HG02884 (cell line): Measurements from ENCODE around the gene GNG7.

Experiments used
- ATAC-seq: cut with Tn5 transposase; IDR thresholded peaks from one replicate; pipeline ENCODE4 v1.9.1; 2021; ENCODE audit warnings: mild to moderate bottlenecking, moderate library complexity; ENCODE audit not compliant: unreplicated experiment

Gene GNG7

GRCh38 chr19:2702170-2703076 lies at the start of gene GNG7:
Gene GNG7, minus strand, starts transcription at chr19:2702694. Its CDS starts 182,006 bp downstream, at chr19:2520688.
- ATAC-seq = peak; percentile 54

DNA sequence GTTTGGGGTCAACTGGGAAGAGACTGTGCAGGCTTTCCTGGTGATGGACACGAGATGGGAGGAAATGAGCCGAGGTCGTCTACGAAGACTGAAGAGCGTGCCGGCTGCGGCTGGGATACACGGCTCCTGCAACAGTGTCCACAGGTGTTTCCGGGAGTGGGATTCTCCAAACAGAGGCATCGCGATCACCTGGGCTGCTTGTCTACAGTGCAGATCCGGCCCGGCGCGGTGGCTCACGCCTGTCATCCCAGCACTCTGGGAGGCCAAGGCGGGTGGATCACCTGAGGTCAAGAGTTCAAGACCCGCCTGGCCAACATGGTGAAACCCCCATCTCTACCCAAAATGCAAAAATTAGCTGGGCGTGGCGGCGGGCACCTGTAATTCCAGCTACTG lies 48.9 kb upstream of the GNG7 start:
- ATAC-seq = no peak

- no peak for ATAC-seq
These were observed 48.4 kb upstream of the GNG7 start for GRCh38 chr19:2750808-2751437.

GRCh38 chr19:2747349-2747748 lies 44.9 kb upstream of the GNG7 start:
- ATAC-seq = no peak

DNA sequence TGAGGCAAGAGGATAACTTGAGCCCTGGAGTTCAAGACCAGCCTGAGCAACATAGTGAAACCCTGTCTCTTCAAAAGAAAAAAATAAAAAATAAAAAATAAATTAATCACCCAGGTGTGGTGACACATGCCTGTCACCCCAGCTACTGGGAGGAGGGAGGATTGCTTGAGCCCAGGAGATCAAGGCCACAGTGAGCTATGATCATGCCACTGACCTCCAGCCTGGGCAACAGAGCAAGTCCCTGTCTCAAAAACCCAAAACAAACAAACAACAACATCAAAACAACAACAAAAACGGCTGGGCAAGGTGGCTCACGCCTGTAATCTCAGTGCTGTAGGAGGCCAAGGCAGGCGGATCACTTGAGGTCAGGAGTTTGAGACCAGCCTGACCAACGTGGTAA lies 41.6 kb upstream of the GNG7 start:
- ATAC-seq = no peak

- no peak for ATAC-seq
These were observed 40.6 kb upstream of the GNG7 start for GRCh38 chr19:2743099-2743498.

DNA sequence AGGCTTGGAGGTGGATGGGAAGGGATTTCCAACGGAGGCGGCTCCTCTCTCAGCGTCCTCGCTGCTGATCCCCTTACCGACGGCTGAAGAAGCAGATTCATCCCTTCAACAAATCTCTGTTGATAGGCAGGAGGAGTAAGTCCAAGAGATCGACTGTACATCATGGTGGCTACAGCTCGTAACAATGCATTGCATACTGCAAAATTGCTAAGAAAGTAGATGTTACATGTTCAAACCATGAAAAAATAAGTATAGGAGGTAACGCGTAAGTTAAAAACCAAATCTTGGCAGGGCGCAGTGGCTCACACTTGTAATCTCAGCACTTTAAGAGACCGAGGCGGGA lies 37.8 kb upstream of the GNG7 start:
- ATAC-seq = no peak

GRCh38 chr19:2739602-2740313 lies 37.3 kb upstream of the GNG7 start, which contains the start of gene SLC39A3:
Gene SLC39A3, minus strand, starts transcription at chr19:2740017. Its CDS starts 2,760 bp downstream, at chr19:2737257.
- peak; percentile 81 for ATAC-seq

DNA sequence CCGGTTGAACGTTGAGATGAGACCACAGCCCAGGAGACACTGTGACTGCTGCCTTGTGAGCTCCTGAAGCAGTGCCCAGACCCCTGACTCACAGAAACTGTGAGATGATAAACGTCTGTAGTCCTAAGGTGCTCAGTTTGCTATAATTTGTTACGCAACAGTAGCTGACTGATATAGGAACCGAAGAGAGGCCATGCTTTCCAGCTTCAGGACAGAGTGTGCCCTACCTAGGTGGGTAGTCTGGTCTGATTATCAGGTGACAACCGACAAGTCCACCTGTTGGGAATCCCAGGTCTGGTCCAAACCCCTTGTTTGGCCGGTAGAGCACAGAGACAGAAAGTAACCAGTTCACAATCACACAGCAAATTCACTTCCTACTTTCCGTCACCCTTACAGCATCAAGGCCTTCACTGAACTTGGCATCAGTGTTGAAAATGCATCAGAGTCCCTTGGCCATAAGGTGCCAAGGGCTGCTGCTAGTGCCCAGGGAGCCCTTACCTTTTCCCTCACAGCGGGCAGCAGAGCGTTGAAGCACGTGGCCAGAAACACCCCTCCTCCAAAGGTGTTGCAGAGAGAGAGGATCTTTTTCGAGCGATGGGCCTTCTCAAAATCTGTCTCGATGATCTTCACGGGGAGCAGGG lies 34.2 kb upstream of the GNG7 start:
- ATAC-seq = no peak

DNA sequence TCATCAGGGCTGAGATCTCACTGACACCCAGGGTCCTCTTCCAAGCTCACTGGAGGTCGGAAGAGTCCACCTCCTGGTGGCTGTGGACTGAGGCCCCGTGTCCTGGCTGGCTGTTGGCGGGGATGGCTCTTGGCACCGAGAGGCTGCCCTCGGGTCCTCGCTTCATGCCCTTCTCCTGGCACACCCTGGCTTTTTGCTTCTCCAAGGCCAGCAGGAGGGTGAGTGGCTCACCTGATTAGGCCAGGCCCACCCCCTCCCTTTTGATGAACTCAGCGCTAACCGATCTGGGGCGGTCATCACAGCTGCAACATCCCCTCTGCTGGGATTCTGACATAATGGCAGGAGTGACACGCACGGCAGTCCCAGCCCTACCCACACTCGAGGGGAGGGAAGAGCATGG lies 32.9 kb upstream of the GNG7 start:
- ATAC-seq = no peak

- ATAC-seq = no peak
These were observed 32.2 kb upstream of the GNG7 start for GRCh38 chr19:2734589-2735288.

DNA sequence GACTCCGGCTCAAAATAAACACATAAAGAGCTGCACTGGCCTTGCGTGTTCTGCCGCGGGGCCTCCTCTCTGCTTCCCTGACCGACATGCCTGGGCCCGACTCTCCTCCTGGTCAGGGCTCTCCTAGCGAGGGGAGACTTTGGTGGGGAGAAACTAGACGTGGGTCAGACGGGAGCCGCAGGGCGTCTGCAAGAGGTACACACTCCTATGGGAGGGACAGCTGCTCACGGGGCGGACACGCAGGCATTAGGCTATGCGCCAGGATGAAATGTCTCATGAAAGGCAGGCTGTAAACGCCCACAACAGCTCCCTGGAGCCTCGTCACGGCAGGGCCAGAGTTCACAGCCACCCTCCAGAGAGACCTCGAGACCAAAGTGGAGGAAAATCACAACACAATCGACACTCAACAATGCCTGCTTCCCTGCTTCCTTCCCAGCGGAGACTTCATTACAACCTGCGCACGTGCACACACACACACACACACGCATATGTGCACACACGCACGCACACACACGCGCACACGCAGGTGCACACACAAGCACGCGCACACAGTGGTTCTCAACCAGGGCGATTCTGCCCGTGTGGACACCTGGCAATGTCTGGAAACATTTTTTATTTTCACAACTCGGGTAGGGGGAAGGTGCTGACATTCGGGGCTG lies 31.6 kb upstream of the GNG7 start:
- no peak for ATAC-seq

DNA sequence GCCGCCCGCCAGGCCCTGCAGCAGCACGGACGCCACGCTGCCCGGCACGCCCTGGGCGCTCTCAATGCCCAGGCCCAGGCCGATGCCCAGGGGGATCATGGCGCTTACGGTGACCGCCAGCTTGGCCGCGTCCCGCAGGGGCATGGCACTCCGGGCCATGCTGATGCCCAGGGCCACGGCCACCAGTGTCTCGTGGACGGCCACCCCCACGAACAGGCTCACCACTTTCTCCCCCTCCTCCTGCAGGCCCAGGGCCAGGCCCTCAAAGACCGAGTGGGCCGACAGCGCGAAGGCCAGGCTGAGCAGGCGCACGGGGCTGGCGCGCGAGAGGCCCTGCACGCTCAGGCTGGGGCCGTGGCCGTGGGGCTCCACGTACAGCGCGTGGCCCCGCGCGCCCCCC lies 30.4 kb upstream of the GNG7 start:
- no peak for ATAC-seq

DNA sequence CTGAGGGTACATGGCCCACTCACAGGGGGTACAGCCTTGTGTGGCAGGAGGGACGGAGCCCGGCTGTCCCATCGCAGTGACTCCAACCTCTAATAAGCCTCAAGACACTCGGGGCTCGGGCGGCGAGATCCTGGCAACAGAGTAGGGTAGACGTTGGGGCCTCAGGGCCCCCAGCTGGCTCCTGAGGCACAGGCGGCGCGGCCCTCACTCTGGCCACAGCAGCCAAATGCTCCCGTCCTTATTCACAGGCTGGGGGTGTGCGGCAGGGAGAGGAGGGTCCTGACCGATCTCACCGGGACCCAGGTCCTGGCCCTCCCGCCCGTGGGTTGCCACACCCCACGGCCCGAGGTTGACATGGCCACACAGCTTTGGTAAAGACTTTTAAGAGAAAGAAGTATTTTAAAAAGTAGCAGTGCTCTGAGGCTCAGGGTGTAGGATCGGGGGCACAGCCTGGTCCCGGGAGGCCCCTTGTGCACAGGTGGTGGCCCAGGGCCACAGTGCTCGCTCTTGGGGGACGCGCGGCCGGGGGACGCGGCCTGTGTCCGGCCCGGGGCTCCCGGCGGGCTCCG lies 29.7 kb upstream of the GNG7 start:
- ATAC-seq = no peak

- no peak for ATAC-seq
These were observed 28.9 kb upstream of the GNG7 start for GRCh38 chr19:2731181-2731995.

DNA sequence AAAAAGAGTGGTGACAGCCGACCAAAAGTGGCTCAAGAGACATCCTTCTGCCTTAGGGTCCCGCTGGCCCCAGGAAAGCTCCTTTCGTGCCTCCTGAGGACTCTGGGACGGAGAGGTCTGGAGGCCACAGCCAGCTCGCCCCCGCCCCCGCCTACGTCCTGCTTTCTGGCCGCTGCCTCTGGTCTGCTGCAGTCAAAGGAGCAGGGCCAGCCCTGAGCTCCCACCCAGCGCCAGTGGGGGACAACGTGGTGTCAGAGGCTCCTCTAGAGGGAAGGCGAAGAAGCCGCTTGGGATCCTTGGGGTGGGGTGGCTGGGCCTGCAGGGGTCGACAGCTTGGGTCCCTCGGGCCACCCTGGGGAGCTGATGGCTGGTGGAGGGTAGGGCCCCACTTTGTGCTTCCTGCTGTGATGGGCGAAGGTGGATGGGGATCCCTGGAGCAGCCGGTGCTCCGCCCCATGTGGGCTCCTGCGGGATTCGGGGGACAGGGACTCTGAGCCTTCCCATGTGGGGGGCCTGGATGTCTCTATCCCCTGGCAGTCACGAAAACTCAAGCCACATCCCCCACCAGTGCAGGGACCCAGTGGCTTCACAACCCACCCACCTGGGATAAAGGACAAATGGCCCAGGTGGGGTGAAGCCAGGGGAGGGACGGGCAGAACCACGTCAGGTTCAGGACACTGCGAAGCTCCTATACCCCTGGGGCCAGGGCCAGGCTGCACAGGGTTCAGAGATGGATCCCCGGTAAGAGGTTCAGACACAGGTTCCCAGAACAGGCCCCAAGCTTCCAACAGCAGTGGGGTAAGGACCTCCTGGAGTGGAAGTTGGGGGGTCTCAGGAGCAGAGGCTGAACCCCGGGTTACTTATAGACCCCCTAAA lies 27.7 kb upstream of the GNG7 start:
- ATAC-seq = no peak

DNA sequence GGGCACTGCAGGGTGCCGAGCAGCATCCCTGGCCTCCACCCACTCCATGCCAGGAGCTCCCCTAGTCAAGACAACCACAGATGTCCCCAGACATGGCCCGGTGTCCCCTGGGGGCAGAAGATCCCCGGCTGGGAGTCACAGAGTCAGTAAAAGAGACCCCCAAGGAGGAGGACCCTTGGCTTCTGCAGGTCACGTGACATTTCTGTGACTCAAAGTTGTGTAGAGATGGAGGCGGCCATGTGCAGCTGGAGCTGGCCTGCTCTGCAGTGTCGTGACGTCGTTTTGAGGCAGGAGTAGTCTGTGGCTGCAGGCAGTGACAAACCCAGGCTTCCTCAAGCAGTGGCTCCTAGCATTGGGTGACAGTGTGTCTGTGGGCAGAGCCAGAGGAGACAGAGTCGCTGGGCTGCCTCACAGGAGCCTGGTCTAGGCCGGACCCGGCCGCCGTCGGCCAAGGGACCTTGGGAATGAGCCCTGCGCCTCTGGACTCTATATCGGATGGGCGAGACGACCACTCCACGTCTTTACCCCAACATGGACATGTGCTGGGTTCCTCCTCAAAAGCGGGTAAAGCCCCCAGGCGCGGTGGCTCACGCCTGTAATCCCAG lies 26.4 kb upstream of the GNG7 start:
- ATAC-seq = no peak

- no peak for ATAC-seq
These were observed 25.1 kb upstream of the GNG7 start for GRCh38 chr19:2727640-2727944.
